HepG2 (cell line): ENCODE results near the gene TAP1. TPM values are rescaled to one million over a fixed set of nuclear protein-coding genes. Genes with fewer than 3 reads are reported as not detected.
A peak's percentile ranks its signal among the peaks of the same experiment; 100 is the strongest.

Experiments used
- ATAC-seq: fragments of 200-7000 bp; cut with Tn5 transposase; 3 replicates; pipeline ENCODE4 v1.9.1; 2020; ENCODE audit warnings: mild to moderate bottlenecking, moderate library complexity
- BruUV-seq: library from RNA; stranded (reverse); fragments of 400-500 nt; replicated peaks from 2 replicates; lab custom pipeline; 2021; lab: Mats Ljungman, UMichigan
- CTCF ChIA-PET: fragments of 300-600 bp; formaldehyde crosslinking; extraction: SDS; loops from one replicate; lab custom pipeline; 2021; ENCODE audit warnings: low total read pairs, inconsistent platforms, low intra/inter-chr PET ratio; lab: Yijun Ruan, JAX
- POLR2A ChIA-PET: fragments of 350-600 bp; sonication (Branson Sonifier 250); formaldehyde crosslinking; loops from one replicate; lab custom pipeline; 2020; ENCODE audit warnings: antibody characterized with exemption, inconsistent platforms; lab: Yijun Ruan, JAX
- DNase-seq: peaks from one replicate; pipeline ENCODE4 v3.0.0-alpha.2; 2015; ENCODE audit warnings: low spot score
- FAIRE-seq: peaks from 3 replicates; lab custom pipeline; 2011; peaks lifted over from hg19 to GRCh38; lab: Jason Lieb, UNC
- H2AFZ ChIP-seq: one replicate; pipeline ENCODE4 v1.6.1; 2011; ENCODE audit warnings: low read length, inconsistent platforms
- H3K27ac ChIP-seq: fragments of 300-600 bp; 3 replicates; pipeline ENCODE4 v1.8.0; 2011; ENCODE audit warnings: mixed run types, mild to moderate bottlenecking, mixed read lengths, low read length, inconsistent platforms; ENCODE audit not compliant: insufficient read depth; ENCODE audit errors: extremely low read length
- H3K27me3 ChIP-seq, 2 experiments: fragments of 200-600 bp in 1 of 2; 2 replicates in 1 of 2; 3 replicates in 1 of 2; pipeline versions ENCODE4 v1.6.0 to v1.8.0; 2011; ENCODE audit warnings: low read length in 2 of 2, mild to moderate bottlenecking in 2 of 2, moderate library complexity in 2 of 2, inconsistent platforms in 1 of 2; ENCODE audit not compliant: insufficient read depth in 2 of 2, control insufficient read depth in 1 of 2
- H3K36me3 ChIP-seq, 2 experiments: fragments of 200-600 bp in 1 of 2; replicated peaks in 1 of 2; 2 replicates in 1 of 2; 3 replicates in 1 of 2; pipeline versions ENCODE4 v1.5.1 to v1.8.0; 2011; ENCODE audit warnings: low read length in 2 of 2, inconsistent platforms in 1 of 2; ENCODE audit not compliant: insufficient read depth in 2 of 2, control insufficient read depth in 1 of 2
- H3K4me1 ChIP-seq: 2 replicates; pipeline ENCODE4 v1.5.1; 2012; ENCODE audit warnings: low read length, inconsistent platforms; ENCODE audit not compliant: insufficient read depth
- H3K4me2 ChIP-seq: 2 replicates; pipeline ENCODE4 v1.6.0; 2011; ENCODE audit warnings: low read depth, low read length, inconsistent platforms
- H3K4me3 ChIP-seq, 3 experiments: fragments of 200-600 bp in 1 of 3; sonication (generic), shearing (Covaris generic) in 1 of 3; replicated peaks in 1 of 3; 2 replicates each; pipeline ENCODE4 v1.5.1; 2011 to 2016; ENCODE audit warnings: low read length in 3 of 3, inconsistent platforms in 2 of 3, low read depth in 2 of 3, mild to moderate bottlenecking in 2 of 3, control low read depth in 1 of 3, mixed read lengths in 1 of 3; ENCODE audit not compliant: insufficient read depth in 1 of 3
- H3K79me2 ChIP-seq: one replicate; pipeline ENCODE4 v1.6.1; 2011; ENCODE audit warnings: low read length, inconsistent platforms; ENCODE audit not compliant: insufficient read depth
- H3K9ac ChIP-seq: 2 replicates; pipeline ENCODE4 v1.6.0; 2011; ENCODE audit warnings: mild to moderate bottlenecking, low read depth, low read length, inconsistent platforms; ENCODE audit not compliant: insufficient read depth
- H3K9me3 ChIP-seq: 2 replicates; pipeline ENCODE4 v1.5.1; 2012; ENCODE audit warnings: mild to moderate bottlenecking, low read length
- H4K20me1 ChIP-seq: 2 replicates; pipeline ENCODE4 v1.6.0; 2011; ENCODE audit warnings: inconsistent platforms, mild to moderate bottlenecking, low read length, moderate library complexity; ENCODE audit not compliant: insufficient read depth
- BORCS8-MEF2B ChIP-seq: sonication (generic); formaldehyde crosslinking; IDR thresholded peaks from 2 replicates; pipeline ENCODE4 v1.8.0; 2022; ENCODE audit warnings: mild to moderate bottlenecking, missing genetic modification reagents
- ETV5 ChIP-seq: IDR thresholded peaks from 2 replicates; pipeline ENCODE4 v1.6.1; 2018; ENCODE audit warnings: missing biosample characterization, missing genetic modification reagents, inconsistent platforms, borderline replicate concordance
- FOXM1 ChIP-seq: sonication (generic); formaldehyde crosslinking; IDR thresholded peaks from 2 replicates; pipeline ENCODE4 v1.5.0; 2020; ENCODE audit warnings: missing genetic modification reagents
- GABPA ChIP-seq, 2 experiments: IDR thresholded peaks; 2 replicates each; pipeline ENCODE4 v1.6.1; 2011 to 2016; ENCODE audit warnings: low read depth in 2 of 2, low read length in 1 of 2, missing biosample characterization in 1 of 2, missing genetic modification characterization in 1 of 2
- KLF16 ChIP-seq, 2 experiments: sonication (generic) in 1 of 2; formaldehyde crosslinking in 1 of 2; IDR thresholded peaks; 2 replicates each; pipeline versions ENCODE4 v1.6.1 to v1.8.0; 2016 to 2023; ENCODE audit warnings: missing genetic modification reagents in 2 of 2, missing compliant biosample characterization in 1 of 2
- MIER3 ChIP-seq: IDR thresholded peaks from 2 replicates; pipeline ENCODE4 v1.6.1; 2016; ENCODE audit warnings: missing compliant biosample characterization, borderline replicate concordance
- PHF5A ChIP-seq: IDR thresholded peaks from one replicate; pipeline ENCODE4 v1.6.1; 2018; ENCODE audit warnings: low read depth, missing genetic modification reagents; ENCODE audit not compliant: unreplicated experiment
- POGZ ChIP-seq: sonication (generic); formaldehyde crosslinking; IDR thresholded peaks from 2 replicates; pipeline ENCODE4 v1.4.0; 2020; ENCODE audit warnings: mild to moderate bottlenecking, missing genetic modification reagents
- RARA ChIP-seq: IDR thresholded peaks from 2 replicates; pipeline ENCODE4 v1.6.1; 2016; ENCODE audit warnings: missing genetic modification reagents, missing compliant biosample characterization
- SP140L ChIP-seq: sonication (generic); formaldehyde crosslinking; IDR thresholded peaks from 2 replicates; pipeline ENCODE4 v1.4.0; 2020; ENCODE audit warnings: missing genetic modification reagents, borderline replicate concordance
- TBL1XR1 ChIP-seq: fragments of 150-350 bp; IDR thresholded peaks from 2 replicates; pipeline ENCODE4 v1.6.1; 2014; ENCODE audit warnings: borderline replicate concordance, low read length; ENCODE audit not compliant: partially characterized antibody
- ZC3H13 ChIP-seq: sonication (generic); formaldehyde crosslinking; IDR thresholded peaks from 2 replicates; pipeline ENCODE4 v1.8.1; 2023; ENCODE audit warnings: mild to moderate bottlenecking, missing genetic modification reagents, moderate library complexity
- ZFP36L1 ChIP-seq: sonication (generic); formaldehyde crosslinking; IDR thresholded peaks from 2 replicates; pipeline ENCODE4 v1.8.0; 2022; ENCODE audit warnings: mild to moderate bottlenecking, missing genetic modification reagents, moderate library complexity
- ZNF10 ChIP-seq: sonication (generic); formaldehyde crosslinking; IDR thresholded peaks from 2 replicates; pipeline ENCODE4 v1.4.0; 2020; ENCODE audit warnings: mild to moderate bottlenecking, low read depth, missing genetic modification reagents, borderline replicate concordance
- ZNF160 ChIP-seq: sonication (generic); formaldehyde crosslinking; IDR thresholded peaks from 2 replicates; pipeline ENCODE4 v1.8.0; 2022; ENCODE audit warnings: mild to moderate bottlenecking, inconsistent platforms, missing genetic modification reagents
- ZNF230 ChIP-seq: sonication (generic); formaldehyde crosslinking; IDR thresholded peaks from 2 replicates; pipeline ENCODE4 v1.4.0; 2020; ENCODE audit warnings: mild to moderate bottlenecking, missing genetic modification reagents
- ZNF546 ChIP-seq: sonication (generic); formaldehyde crosslinking; conservative IDR thresholded peaks from 2 replicates; pipeline ENCODE4 v1.8.1; 2023; ENCODE audit warnings: mild to moderate bottlenecking, missing genetic modification reagents
- ZNF773 ChIP-seq: sonication (generic); formaldehyde crosslinking; IDR thresholded peaks from 2 replicates; pipeline ENCODE4 v1.4.0; 2020; ENCODE audit warnings: missing genetic modification reagents, borderline replicate concordance
- WGBS: methylation state at CpG from one replicate; pipeline ENCODE4 v1.1.6; 2017; ENCODE audit warnings: low lambda C conversion rate; 5-methylcytosine and 5-hydroxymethylcytosine counted together
- in situ Hi-C: cut with HindIII; loops from 2 replicates; pipeline ENCODE4 v1.10.0; 2017; ENCODE audit warnings: low pct_unique_long_range_greater_than_20kb; ENCODE audit not compliant: extremely low pct_ligation_motif_present
- intact Hi-C: fragments of 100-400 bp; cut with micrococcal nuclease; formaldehyde crosslinking; loops from one replicate; pipeline ENCODE4 v1.10.0; 2022; ENCODE audit not compliant: unreplicated experiment
- polyA plus RNA-seq, 8 experiments: library from polyadenylated mRNA; depleted of rRNA in 3 of 8; stranded (reverse) in 7 of 8; unstranded in 1 of 8; fragments of >200 nt; fragmentation: Illumina TruSeq in 4 of 8; extraction: Trizol in 4 of 8; gene quantifications; 2 replicates each; pipeline versions ENCODE4 v1.2.1 to v1.2.3, GENCODE V29; 2011 to 2016; ENCODE audit warnings: low read depth in 4 of 8, missing spikeins in 1 of 8, mixed read lengths in 1 of 8; ENCODE audit not compliant: insufficient read depth in 1 of 8
- total RNA-seq, 5 experiments: library from RNA; depleted of rRNA; stranded (reverse); fragments of >200 nt; fragmentation: Illumina TruSeq; extraction: Trizol; gene quantifications; 2 replicates each; pipeline ENCODE4 v1.2.3, GENCODE V29; 2016; ENCODE audit warnings: low read depth in 1 of 5
- TF ChIP-seq, protein P1 (sequence below): sonication (generic); formaldehyde crosslinking; IDR thresholded peaks from 2 replicates; pipeline ENCODE4 v1.4.0; 2020; ENCODE audit warnings: mild to moderate bottlenecking, missing genetic modification reagents
- TF ChIP-seq, protein P2 (sequence below): sonication (generic); formaldehyde crosslinking; IDR thresholded peaks from 2 replicates; pipeline ENCODE4 v1.4.0; 2020; ENCODE audit warnings: missing genetic modification reagents, borderline replicate concordance

The TAP1 gene
- total and polyA plus RNA-seq, 2 of the 13 experiments (the other 11 are each of a cell fraction or from before 2014, with no cell fraction given): 31.2 to 52.2 TPM

DNA sequence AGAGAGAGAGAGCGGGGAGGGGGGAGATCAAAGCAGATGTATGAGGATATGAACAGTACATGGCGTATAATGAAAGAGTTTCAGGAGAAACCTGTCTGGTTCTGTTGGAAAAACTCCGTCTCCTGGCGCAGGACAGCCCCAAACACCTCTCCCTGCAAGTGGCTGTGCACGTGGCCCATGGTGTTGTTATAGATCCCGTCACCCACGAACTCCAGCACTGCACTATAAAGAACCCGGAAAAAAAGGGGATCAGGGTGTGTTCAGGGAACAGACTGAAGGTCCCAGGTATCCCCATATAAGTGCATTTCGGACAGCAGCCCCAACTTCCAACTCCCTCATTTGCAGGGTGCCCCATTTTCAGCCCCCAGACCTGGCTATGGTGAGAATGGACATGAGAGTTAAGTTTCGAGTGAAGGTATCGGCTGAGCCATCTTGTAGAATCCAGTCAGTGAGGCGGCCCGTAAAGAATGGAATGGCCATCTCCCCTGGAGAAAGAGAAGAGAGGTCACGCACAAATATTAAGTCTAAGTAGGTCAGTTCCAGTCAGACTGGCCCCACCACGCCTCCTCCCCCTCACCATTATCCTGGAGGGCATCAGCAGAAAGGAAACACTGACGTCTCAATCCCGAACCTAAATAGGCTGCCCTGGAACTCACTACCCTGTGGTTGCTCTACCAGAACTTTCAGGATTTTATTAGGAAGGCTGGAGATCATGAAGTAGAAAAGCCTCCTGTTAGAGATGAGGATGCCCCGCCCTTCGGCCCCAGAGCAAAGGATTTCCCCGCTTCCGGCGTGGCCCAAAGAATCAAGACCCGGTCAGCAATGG is 1.3 kb downstream of the TAP1 start (continued):
- peak; percentile 18; the same call in 1 of the 2 replicates for TF ChIP-seq GABPA (IDR thresholded peaks at IDR 0.05; ENCODE audit: low read depth, low read length)
- peak; percentile 66; the same call in 1 of the 2 replicates for TF ChIP-seq GABPA (CRISPR knock-in tag; IDR thresholded peaks at IDR 0.05; ENCODE audit: low read depth)
- TF ChIP-seq, protein P1, sequence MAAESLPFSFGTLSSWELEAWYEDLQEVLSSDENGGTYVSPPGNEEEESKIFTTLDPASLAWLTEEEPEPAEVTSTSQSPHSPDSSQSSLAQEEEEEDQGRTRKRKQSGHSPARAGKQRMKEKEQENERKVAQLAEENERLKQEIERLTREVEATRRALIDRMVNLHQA (CRISPR knock-in tag): no peak
- no peak for TF ChIP-seq ZC3H13 (CRISPR knock-in tag)
- TF ChIP-seq, protein P2, sequence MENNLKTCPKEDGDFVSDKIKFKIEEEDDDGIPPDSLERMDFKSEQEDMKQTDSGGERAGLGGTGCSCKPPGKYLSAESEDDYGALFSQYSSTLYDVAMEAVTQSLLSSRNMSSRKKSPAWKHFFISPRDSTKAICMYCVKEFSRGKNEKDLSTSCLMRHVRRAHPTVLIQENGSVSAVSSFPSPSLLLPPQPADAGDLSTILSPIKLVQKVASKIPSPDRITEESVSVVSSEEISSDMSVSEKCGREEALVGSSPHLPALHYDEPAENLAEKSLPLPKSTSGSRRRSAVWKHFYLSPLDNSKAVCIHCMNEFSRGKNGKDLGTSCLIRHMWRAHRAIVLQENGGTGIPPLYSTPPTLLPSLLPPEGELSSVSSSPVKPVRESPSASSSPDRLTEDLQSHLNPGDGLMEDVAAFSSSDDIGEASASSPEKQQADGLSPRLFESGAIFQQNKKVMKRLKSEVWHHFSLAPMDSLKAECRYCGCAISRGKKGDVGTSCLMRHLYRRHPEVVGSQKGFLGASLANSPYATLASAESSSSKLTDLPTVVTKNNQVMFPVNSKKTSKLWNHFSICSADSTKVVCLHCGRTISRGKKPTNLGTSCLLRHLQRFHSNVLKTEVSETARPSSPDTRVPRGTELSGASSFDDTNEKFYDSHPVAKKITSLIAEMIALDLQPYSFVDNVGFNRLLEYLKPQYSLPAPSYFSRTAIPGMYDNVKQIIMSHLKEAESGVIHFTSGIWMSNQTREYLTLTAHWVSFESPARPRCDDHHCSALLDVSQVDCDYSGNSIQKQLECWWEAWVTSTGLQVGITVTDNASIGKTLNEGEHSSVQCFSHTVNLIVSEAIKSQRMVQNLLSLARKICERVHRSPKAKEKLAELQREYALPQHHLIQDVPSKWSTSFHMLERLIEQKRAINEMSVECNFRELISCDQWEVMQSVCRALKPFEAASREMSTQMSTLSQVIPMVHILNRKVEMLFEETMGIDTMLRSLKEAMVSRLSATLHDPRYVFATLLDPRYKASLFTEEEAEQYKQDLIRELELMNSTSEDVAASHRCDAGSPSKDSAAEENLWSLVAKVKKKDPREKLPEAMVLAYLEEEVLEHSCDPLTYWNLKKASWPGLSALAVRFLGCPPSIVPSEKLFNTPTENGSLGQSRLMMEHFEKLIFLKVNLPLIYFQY (CRISPR knock-in tag): peak; percentile 95
- TF ChIP-seq ZNF773 (CRISPR knock-in tag): no peak
- TF ChIP-seq ETV5 (CRISPR knock-in tag): peak; percentile 57; the same call in 1 of the 2 replicates

DNA sequence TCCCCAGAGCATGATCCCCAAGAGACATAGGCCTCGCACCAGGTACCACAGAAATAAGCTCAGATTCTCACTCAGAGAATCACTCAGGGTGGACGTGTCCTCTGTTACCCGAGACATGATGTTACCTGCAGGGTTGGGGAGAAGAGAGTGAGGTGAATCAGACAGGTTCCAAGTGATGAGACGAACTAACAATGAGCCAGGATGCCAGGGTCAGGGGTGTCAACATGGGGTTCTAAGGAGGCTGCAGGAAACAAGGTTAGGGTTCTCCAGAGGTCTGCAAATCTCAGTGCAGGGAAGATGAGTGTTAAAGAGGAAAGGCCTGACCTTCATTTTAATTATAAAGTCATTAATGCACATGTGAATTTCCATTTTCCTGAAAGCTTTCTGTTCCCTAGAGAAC is 2.5 kb downstream of the TAP1 start:
- no TSS peak for BruUV-seq
- peaks cover 25% of the 10 kb centered on the region for H3K4me1 ChIP-seq
- in situ Hi-C loops: no loop called here
- no peaks in the 10 kb centered on the region for H4K20me1 ChIP-seq
- H3K27me3 ChIP-seq: no peaks in the 10 kb centered on the region; a peak in 1 of 5 replicates
- H3K9me3 ChIP-seq: no peaks in the 10 kb centered on the region
- no peak overlapping the region for H3K4me2 ChIP-seq
- no peaks in the 10 kb centered on the region for H3K79me2 ChIP-seq
- H3K27ac ChIP-seq: no peak overlapping the region
- ATAC-seq (no peak), FAIRE-seq (no peak), DNase-seq (no peak)
- ChIA-PET CTCF (no interaction called here), POLR2A (interaction anchor here (0.6 to 0.8 kb wide), 2 partner anchors 13 to 45 kb away, joined by 3 read pairs; partner anchors contain the start of gene TAP2)
- intact Hi-C loops: no loop called here
- peaks cover 1 to 6% of the 10 kb centered on the region in 2 experiments; a peak in 2 of 5 replicates for H3K36me3 ChIP-seq
- no peak overlapping the region for H3K4me3 ChIP-seq
- no peak overlapping the region for H2AFZ ChIP-seq
- WGBS: 97% methylated on average over 4 of the region's 4 CpGs
- H3K9ac ChIP-seq: no peak overlapping the region
- TF ChIP-seq ZNF10 (CRISPR knock-in tag) (no peak), ZNF546 (no peak), RARA (CRISPR knock-in tag) (no peak), BORCS8-MEF2B (CRISPR knock-in tag) (no peak), PHF5A (CRISPR knock-in tag) (no peak), POGZ (CRISPR knock-in tag) (no peak), ZNF160 (CRISPR knock-in tag) (no peak), ZFP36L1 (CRISPR knock-in tag) (no peak), KLF16 (CRISPR knock-in tag; IDR thresholded peaks at IDR 0.05) (no peak), SP140L (CRISPR knock-in tag) (no peak), ZNF230 (no peak), MIER3 (no peak), TBL1XR1 (no peak), FOXM1 (CRISPR knock-in tag) (no peak)
